ENCODE measurements around the gene KIAA2012.

Gene KIAA2012

GRCh38 chr2:202193881-202194353, 120.9 kb downstream of the KIAA2012 start:
- DNase-seq (ENCODE audit: low read depth), result no peak
- TF ChIP-seq CTCF (IDR thresholded peaks at IDR 0.05; ENCODE audit: control insufficient read depth, insufficient read depth, low read depth, low read length, missing control alignments), result no peak
- H3K4me3 ChIP-seq (ENCODE audit: control insufficient read depth, low read depth, low read length), result no peak overlapping the region

GRCh38 chr2:202194418-202194817, 121.4 kb downstream of the KIAA2012 start:
- no peak for DNase-seq (ENCODE audit: low read depth)
- no peak for TF ChIP-seq CTCF (IDR thresholded peaks at IDR 0.05; ENCODE audit: control insufficient read depth, insufficient read depth, low read depth, low read length, missing control alignments)
- no peak overlapping the region for H3K4me3 ChIP-seq (ENCODE audit: control insufficient read depth, low read depth, low read length)

GRCh38 chr2:202196727-202197126, 123.7 kb downstream of the KIAA2012 start:
- TF ChIP-seq CTCF (IDR thresholded peaks at IDR 0.05; ENCODE audit: control insufficient read depth, insufficient read depth, low read depth, low read length, missing control alignments), result no peak
- DNase-seq (ENCODE audit: low read depth), result no peak
- H3K4me3 ChIP-seq (ENCODE audit: control insufficient read depth, low read depth, low read length), result no peak overlapping the region

GRCh38 chr2:202201220-202202160, 128.4 kb downstream of the KIAA2012 start:
- H3K4me3 ChIP-seq (ENCODE audit: control insufficient read depth, low read depth, low read length), result no peak overlapping the region
- no peak for TF ChIP-seq CTCF (IDR thresholded peaks at IDR 0.05; ENCODE audit: control insufficient read depth, insufficient read depth, low read depth, low read length, missing control alignments)
- DNase-seq (ENCODE audit: low read depth), result no peak

- no peak for TF ChIP-seq CTCF (IDR thresholded peaks at IDR 0.05; ENCODE audit: control insufficient read depth, insufficient read depth, low read depth, low read length, missing control alignments)
- DNase-seq (ENCODE audit: low read depth), result no peak
- H3K4me3 ChIP-seq (ENCODE audit: control insufficient read depth, low read depth, low read length), result no peak overlapping the region
These were observed 130.3 kb downstream of the KIAA2012 start for GRCh38 chr2:202203348-202203747.

GRCh38 chr2:202204855-202205254, 131.8 kb downstream of the KIAA2012 start:
- no peak overlapping the region for H3K4me3 ChIP-seq (ENCODE audit: control insufficient read depth, low read depth, low read length)
- no peak for TF ChIP-seq CTCF (IDR thresholded peaks at IDR 0.05; ENCODE audit: control insufficient read depth, insufficient read depth, low read depth, low read length, missing control alignments)
- DNase-seq (ENCODE audit: low read depth), result no peak
